DOHH2 (cell line): ENCODE data around the gene TMEM44.

Experiments
- H3F3A ChIP-seq: fragments of 200-600 bp; sonication (generic), shearing (Covaris generic); 2 replicates; pipeline ENCODE4 v1.6.0; 2016; ENCODE audit warnings: antibody characterized with exemption, mild to moderate bottlenecking; ENCODE audit not compliant: control insufficient read depth, insufficient read depth
- H3K27ac ChIP-seq: fragments of 200-600 bp; sonication (generic); 2 replicates; pipeline ENCODE4 v1.5.1; 2014; ENCODE audit warnings: low read depth, mild to moderate bottlenecking, low read length, moderate library complexity
- H3K27me3 ChIP-seq: fragments of 200-600 bp; sonication (generic); 2 replicates; pipeline ENCODE4 v1.6.1; 2014; ENCODE audit warnings: mild to moderate bottlenecking, low read length, mixed read lengths; ENCODE audit not compliant: control insufficient read depth
- H3K36me3 ChIP-seq: fragments of 200-600 bp; sonication (generic); 2 replicates; pipeline ENCODE4 v1.6.1; 2014; ENCODE audit warnings: mild to moderate bottlenecking, low read length, moderate library complexity, mixed read lengths; ENCODE audit not compliant: control insufficient read depth
- H3K4me1 ChIP-seq: fragments of 200-600 bp; sonication (generic); 2 replicates; pipeline ENCODE4 v1.6.1; 2014; ENCODE audit warnings: mild to moderate bottlenecking, low read length, mixed read lengths; ENCODE audit not compliant: control insufficient read depth
- H3K4me2 ChIP-seq: fragments of 200-600 bp; sonication (generic); 2 replicates; pipeline ENCODE4 v1.6.0; 2014; ENCODE audit warnings: mild to moderate bottlenecking, low read length, moderate library complexity
- H3K4me3 ChIP-seq: fragments of 200-600 bp; sonication (generic); 2 replicates; pipeline ENCODE4 v1.5.1; 2014; ENCODE audit warnings: mild to moderate bottlenecking, low read length, mixed read lengths
- H3K79me2 ChIP-seq: fragments of 200-600 bp; sonication (generic); 2 replicates; pipeline ENCODE4 v1.6.1; 2014; ENCODE audit warnings: mild to moderate bottlenecking, low read length, mixed read lengths; ENCODE audit not compliant: control insufficient read depth
- H3K9me2 ChIP-seq: fragments of 200-600 bp; sonication (generic); replicated peaks from 2 replicates; pipeline ENCODE4 v1.6.1; 2014; ENCODE audit warnings: mild to moderate bottlenecking, low read length, mixed read lengths; ENCODE audit not compliant: control insufficient read depth
- H3K9me3 ChIP-seq: fragments of 200-600 bp; sonication (generic); 2 replicates; pipeline ENCODE4 v1.6.1; 2014; ENCODE audit warnings: antibody characterized with exemption, low read length, mixed read lengths; ENCODE audit not compliant: control insufficient read depth, insufficient read depth
- H4K20me1 ChIP-seq: fragments of 200-600 bp; sonication (generic); 2 replicates; pipeline ENCODE4 v1.6.0; 2014; ENCODE audit warnings: low read depth, mild to moderate bottlenecking, antibody characterized with exemption, low read length, moderate library complexity; ENCODE audit not compliant: control insufficient read depth, insufficient read depth
- EZH2phosphoT487 ChIP-seq: fragments of 200-600 bp; sonication (generic); IDR thresholded peaks from 2 replicates; pipeline ENCODE4 v1.6.1; 2017; ENCODE audit warnings: borderline replicate concordance, mild to moderate bottlenecking, antibody characterized with exemption, low read length, moderate library complexity, mixed read lengths
- TF ChIP-seq, protein P1 (sequence below): fragments of 200-600 bp; sonication (generic); IDR thresholded peaks from one replicate; pipeline ENCODE4 v1.5.1; 2014; ENCODE audit warnings: antibody characterized with exemption, mild to moderate bottlenecking, low read depth, low read length; ENCODE audit not compliant: poor library complexity, severe bottlenecking

The TMEM44 gene

DNA sequence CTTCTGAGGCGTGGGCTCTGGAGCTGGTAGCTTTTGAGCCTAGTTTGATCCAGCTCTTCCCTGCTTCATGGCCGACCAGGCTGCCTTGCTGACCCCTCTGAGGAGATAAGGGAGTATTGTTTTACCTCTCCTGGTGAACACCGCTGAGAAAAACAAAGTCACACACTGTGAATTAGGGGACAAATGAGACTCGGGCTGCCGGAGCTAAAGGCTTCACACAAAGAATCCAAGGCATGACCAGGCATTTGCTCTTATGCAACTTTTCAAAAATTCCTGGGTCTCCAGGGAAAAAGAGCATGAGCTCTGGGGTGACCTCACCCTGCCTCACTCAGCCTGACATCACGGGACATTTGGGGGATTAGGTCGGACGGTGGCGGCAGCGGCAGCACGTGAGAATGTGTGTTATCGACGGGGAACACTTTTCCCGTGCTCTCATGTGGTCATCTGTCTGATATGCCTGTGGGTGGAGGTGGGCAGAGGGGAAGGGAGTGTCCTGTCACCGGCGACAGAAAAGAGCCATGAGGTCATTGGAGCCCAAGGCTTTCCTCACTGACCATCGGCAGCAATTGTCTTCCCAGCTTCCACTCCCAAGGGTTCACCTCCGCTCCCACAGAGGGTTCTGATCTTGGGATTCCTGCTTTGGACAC, 61.0 kb downstream of the TMEM44 start:
- Histone ChIP-seq H3K4me3 (no peak overlapping the region), H3K36me3 (no peaks in the 10 kb centered on the region), H3K4me2 (no peak overlapping the region), H3K79me2 (no peaks in the 10 kb centered on the region), H3K9me3 (no peaks in the 10 kb centered on the region), H3K4me1 (no peaks in the 10 kb centered on the region), H3K9me2 (no peaks in the 10 kb centered on the region), H4K20me1 (no peaks in the 10 kb centered on the region), H3K27me3 (peaks cover 6% of the 10 kb centered on the region; the same call in 1 of the 2 replicates), H3K27ac (no peak overlapping the region), H3F3A (no peaks in the 10 kb centered on the region)
- no peak for TF ChIP-seq EZH2phosphoT487
- TF ChIP-seq, protein P1, sequence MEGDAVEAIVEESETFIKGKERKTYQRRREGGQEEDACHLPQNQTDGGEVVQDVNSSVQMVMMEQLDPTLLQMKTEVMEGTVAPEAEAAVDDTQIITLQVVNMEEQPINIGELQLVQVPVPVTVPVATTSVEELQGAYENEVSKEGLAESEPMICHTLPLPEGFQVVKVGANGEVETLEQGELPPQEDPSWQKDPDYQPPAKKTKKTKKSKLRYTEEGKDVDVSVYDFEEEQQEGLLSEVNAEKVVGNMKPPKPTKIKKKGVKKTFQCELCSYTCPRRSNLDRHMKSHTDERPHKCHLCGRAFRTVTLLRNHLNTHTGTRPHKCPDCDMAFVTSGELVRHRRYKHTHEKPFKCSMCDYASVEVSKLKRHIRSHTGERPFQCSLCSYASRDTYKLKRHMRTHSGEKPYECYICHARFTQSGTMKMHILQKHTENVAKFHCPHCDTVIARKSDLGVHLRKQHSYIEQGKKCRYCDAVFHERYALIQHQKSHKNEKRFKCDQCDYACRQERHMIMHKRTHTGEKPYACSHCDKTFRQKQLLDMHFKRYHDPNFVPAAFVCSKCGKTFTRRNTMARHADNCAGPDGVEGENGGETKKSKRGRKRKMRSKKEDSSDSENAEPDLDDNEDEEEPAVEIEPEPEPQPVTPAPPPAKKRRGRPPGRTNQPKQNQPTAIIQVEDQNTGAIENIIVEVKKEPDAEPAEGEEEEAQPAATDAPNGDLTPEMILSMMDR = no peak

DNA sequence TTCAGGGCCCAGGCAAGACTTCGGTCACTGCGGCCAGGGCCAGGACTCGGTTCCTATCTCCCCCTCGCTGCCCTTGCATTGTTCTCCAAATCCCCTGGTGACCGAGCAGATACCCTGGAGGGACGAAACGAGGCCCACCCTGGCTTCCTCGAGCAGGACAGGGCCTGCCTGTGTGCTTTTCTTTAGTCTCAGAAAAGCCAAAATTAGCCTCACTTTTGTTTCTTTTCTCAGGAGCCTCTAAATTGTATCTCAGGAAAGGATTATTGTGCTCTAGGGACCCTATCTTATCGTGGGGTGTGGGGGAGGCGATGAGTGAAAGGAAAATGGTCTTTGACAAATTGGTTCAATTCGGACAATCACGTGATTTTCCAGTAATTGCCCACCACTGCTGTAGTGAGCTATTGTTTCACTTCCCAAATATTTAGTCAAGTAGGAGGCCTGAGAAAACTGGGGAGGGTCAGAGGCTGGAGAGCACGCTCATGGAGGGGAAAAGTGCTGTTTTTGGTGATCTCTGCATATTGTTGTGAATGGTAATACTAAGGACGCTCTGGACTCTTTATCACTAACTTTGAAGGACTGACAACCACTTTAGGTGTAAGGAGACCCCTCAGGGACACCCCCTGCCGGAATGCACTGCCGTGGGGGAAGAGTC, 61.6 kb downstream of the TMEM44 start:
- Histone ChIP-seq H3K9me2 (no peaks in the 10 kb centered on the region), H3K4me1 (no peaks in the 10 kb centered on the region), H3K4me2 (no peak overlapping the region), H3K9me3 (no peaks in the 10 kb centered on the region), H3K27me3 (peaks cover 6% of the 10 kb centered on the region; the same call in 1 of the 2 replicates), H4K20me1 (no peaks in the 10 kb centered on the region), H3K27ac (no peak overlapping the region), H3K4me3 (no peak overlapping the region), H3K36me3 (no peaks in the 10 kb centered on the region), H3K79me2 (no peaks in the 10 kb centered on the region), H3F3A (no peaks in the 10 kb centered on the region)
- TF ChIP-seq, protein P1 = no peak
- TF ChIP-seq EZH2phosphoT487 = no peak

DNA sequence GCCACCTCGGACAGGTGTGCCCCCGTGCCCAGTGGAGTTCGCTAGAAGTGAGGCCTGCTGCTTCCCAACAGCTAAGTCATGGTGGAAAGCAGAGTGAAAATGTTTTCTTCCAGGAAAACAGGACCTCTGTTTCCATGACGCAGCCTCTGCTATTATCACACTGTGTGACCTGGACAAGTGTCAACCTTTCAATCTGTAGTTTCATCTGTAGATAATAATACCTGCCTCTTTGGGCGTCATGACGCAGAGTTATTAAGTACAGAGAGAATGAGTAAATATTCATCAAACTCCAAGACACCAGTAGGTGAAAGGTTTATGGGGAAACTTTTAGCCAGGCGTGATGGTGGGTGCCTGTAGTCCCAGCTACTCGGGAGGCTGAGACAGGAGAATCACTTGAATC, 62.3 kb downstream of the TMEM44 start:
- H3K9me3 ChIP-seq = no peaks in the 10 kb centered on the region
- H3K4me3 ChIP-seq = no peak overlapping the region
- no peaks in the 10 kb centered on the region for H3K9me2 ChIP-seq
- H3K27me3 ChIP-seq = peaks cover 6% of the 10 kb centered on the region
- no peak overlapping the region for H3K27ac ChIP-seq
- no peaks in the 10 kb centered on the region for H3F3A ChIP-seq
- no peaks in the 10 kb centered on the region for H3K4me1 ChIP-seq
- no peaks in the 10 kb centered on the region for H3K36me3 ChIP-seq
- TF ChIP-seq, protein P1 = no peak
- no peak for TF ChIP-seq EZH2phosphoT487
- H4K20me1 ChIP-seq = no peaks in the 10 kb centered on the region
- no peaks in the 10 kb centered on the region for H3K79me2 ChIP-seq
- H3K4me2 ChIP-seq = no peak overlapping the region
